Small intestine (tissue), 7 donors: ENCODE measurements around the gene TMEM89. TPM values are rescaled to one million over a fixed set of nuclear protein-coding genes. Genes with fewer than 3 reads are reported as not detected.

Experiments
- DNase-seq, 2 donors: peaks; one replicate each; pipeline versions ENCODE4 v3.0.0 to v3.0.0-alpha.2; 2013
- FAIRE-seq: peaks from 2 replicates; lab custom pipeline; 2012; peaks lifted over from hg19 to GRCh38; lab: Jason Lieb, UNC
- H3K27ac ChIP-seq, 3 donors: one replicate each; pipeline ENCODE4 v1.5.1; 2013; ENCODE audit warnings: low read length in 2 of 3, mild to moderate bottlenecking in 2 of 3, control low read depth in 1 of 3, inconsistent platforms in 1 of 3, low read depth in 1 of 3, moderate library complexity in 1 of 3
- H3K27me3 ChIP-seq, 3 donors: one replicate each; pipeline ENCODE4 v1.6.1; 2013; ENCODE audit warnings: low read length in 3 of 3, inconsistent platforms in 1 of 3; ENCODE audit not compliant: control insufficient read depth in 3 of 3, insufficient read depth in 3 of 3
- H3K36me3 ChIP-seq, 3 donors: one replicate each; pipeline ENCODE4 v1.6.1; 2013; ENCODE audit warnings: low read length in 3 of 3, inconsistent platforms in 1 of 3, low read depth in 1 of 3, mild to moderate bottlenecking in 1 of 3, moderate library complexity in 1 of 3; ENCODE audit not compliant: control insufficient read depth in 3 of 3, insufficient read depth in 2 of 3
- H3K4me1 ChIP-seq, 3 donors: one replicate each; pipeline ENCODE4 v1.6.1; 2013; ENCODE audit warnings: low read length in 2 of 3, inconsistent platforms in 1 of 3, low read depth in 1 of 3, mild to moderate bottlenecking in 1 of 3, moderate library complexity in 1 of 3; ENCODE audit not compliant: control insufficient read depth in 3 of 3, insufficient read depth in 2 of 3
- H3K4me3 ChIP-seq, 3 donors: one replicate each; pipeline ENCODE4 v1.5.1; 2013; ENCODE audit warnings: low read length in 3 of 3, control low read depth in 1 of 3, inconsistent platforms in 1 of 3, low read depth in 1 of 3, mild to moderate bottlenecking in 1 of 3, moderate library complexity in 1 of 3
- H3K9me3 ChIP-seq, 2 donors: one replicate each; pipeline ENCODE4 v1.6.1; 2013; ENCODE audit warnings: low read depth in 1 of 2, low read length in 1 of 2; ENCODE audit not compliant: control insufficient read depth in 2 of 2, insufficient read depth in 1 of 2
- WGBS, 3 donors: extraction: QIAGEN DNeasy Blood & Tissue Kit; methylation state at CpG; one replicate each; pipeline ENCODE4 v1.1.7; 2013; 5-methylcytosine and 5-hydroxymethylcytosine counted together
- polyA plus RNA-seq, 4 donors: library from polyadenylated mRNA; stranded (reverse) in 3 of 4; unstranded in 1 of 4; fragments of 200-250 nt in 3 of 4; fragments of 120-200 nt in 1 of 4; gene quantifications; one replicate each; pipeline versions ENCODE4 v1.2.1 to v1.2.3, GENCODE V29; 2013
- donor health status: healthy with polysubstance abuse.
- donor health status: control.
- donor health status: control.
- donor health status: Bipolar disorder and iron deficiency.
- donor health status: healthy.

Gene TMEM89
- polyA plus RNA-seq, 4 donors, result 0.21 to 0.24 TPM; not detected in 2

DNA sequence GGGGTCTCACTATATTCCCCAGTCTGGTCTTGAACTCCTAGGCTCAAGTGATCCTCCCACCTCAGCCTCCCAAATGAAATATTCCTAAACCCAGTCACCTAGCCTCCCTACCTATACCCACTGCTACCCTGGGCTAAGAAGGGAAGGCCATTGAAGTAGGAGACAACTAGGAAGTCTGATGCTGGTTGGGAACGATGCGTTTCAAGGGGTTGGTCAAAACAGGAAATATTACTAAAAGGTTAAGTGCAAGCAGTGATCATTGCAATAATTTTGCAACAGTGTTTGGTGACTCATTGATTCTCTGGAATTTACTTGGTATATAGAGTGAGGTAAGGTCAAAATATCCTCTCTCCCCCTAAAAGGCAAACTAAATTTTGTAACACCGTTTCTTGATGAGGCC is 7.5 kb downstream of the TMEM89 start:
- Histone ChIP-seq H3K27ac (no peak overlapping the region), H3K9me3 (peaks cover 0 to 25% of the 10 kb centered on the region in 2 donors), H3K36me3 (no peaks in the 10 kb centered on the region), H3K4me1 (peaks cover 0 to 8% (median 0%) of the 10 kb centered on the region in 3 donors), H3K4me3 (no peak overlapping the region), H3K27me3 (peaks cover 0 to 3% (median 0%) of the 10 kb centered on the region in 3 donors)
- DNase-seq (no peak), FAIRE-seq (no peak)
- 55 to 71% (median 58%) methylated on average over 3 of the region's 3 CpGs for WGBS, 3 donors

GRCh38 chr3:48612309-48612708 is 9.3 kb downstream of the TMEM89 start:
- peaks cover 0 to 7% (median 0%) of the 10 kb centered on the region in 3 donors for H3K36me3 ChIP-seq
- no peak for DNase-seq
- no peak for FAIRE-seq
- no peak overlapping the region for H3K27ac ChIP-seq
- H3K27me3 ChIP-seq, result peaks cover 0 to 3% (median 0%) of the 10 kb centered on the region in 3 donors
- H3K4me3 ChIP-seq, result no peak overlapping the region
- WGBS, 3 donors, result 51 to 64% (median 52%) methylated on average over 1 of the region's 1 CpG
- peaks cover 0 to 2% (median 0%) of the 10 kb centered on the region in 3 donors for H3K4me1 ChIP-seq
- H3K9me3 ChIP-seq, result peaks cover 0 to 15% of the 10 kb centered on the region in 2 donors

DNA sequence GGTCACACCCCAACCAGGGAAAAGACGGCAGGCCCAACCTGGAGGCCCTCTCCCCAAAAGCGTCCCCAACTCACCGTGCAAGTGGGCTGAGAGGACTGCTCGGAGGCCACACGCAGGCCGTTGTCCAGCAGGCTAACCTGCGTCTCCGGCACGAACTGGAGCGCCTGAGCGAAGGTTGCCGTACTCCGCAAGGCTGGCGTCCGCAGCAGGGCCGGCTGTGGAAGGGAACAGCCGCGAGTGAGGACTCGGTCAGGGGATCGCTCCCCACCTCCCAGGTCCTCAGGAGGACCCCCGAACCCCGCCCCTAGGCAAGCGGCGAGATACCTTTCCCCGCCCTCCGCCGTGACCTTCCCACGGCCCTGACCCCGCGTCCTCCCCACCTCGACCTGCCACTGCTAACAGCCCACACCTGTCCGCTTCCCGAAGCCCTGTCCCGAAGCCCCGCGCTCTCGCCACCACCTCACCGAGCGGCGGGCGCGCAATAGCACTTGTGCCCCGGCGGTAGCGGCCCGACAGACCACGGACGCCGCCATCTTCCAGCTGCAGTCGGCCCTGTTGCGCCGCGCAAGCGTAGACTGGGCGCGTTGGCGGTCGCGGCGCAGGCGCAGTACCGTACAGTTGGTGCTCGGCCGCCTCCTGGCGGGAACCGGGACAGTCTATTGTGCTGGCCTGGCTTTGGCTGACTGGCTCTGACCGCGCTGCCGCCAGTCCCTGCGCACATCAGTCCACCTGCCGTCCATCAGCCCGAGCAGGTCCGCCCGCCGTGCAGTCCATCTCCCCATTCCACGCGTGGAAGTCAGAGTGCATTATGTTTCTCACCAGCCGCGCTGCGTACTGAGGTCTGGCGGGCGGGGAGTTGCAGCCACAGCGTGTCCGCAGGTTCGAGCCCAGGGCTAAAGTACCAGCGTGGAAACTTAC is 12.2 kb downstream of the TMEM89 start, which contains the start of gene UQCRC1:
TSS of gene UQCRC1 (minus strand) at position 559 of the 918 bp plus-strand sequence. CDS start at position 533, 26 bp downstream.
- Histone ChIP-seq H3K9me3 (no peaks in the 10 kb centered on the region), H3K4me1 (peaks cover 0 to 2% (median 0%) of the 10 kb centered on the region in 3 donors), H3K36me3 (peaks cover 8 to 30% (median 10%) of the 10 kb centered on the region in 3 donors), H3K4me3 (peak within 1 kb of the TSS; percentile 85 to 97 (median 90)), H3K27me3 (peaks cover 0 to 3% (median 0%) of the 10 kb centered on the region in 3 donors), H3K27ac (peak within 1 kb of the TSS; percentile 61 to 85 (median 81))
- DNase-seq, result peak; percentile 91 to 97
- WGBS, 3 donors, result 2 to 4% (median 2%) methylated on average over 69 to 86 of the region's 86 CpGs
- FAIRE-seq, result no peak

- 92 to 96% (median 95%) methylated on average over 5 of the region's 5 CpGs for WGBS, 3 donors
- Histone ChIP-seq H3K27me3 (peaks cover 0 to 3% (median 0%) of the 10 kb centered on the region in 3 donors), H3K4me1 (peaks cover 0 to 2% (median 0%) of the 10 kb centered on the region in 3 donors), H3K9me3 (no peaks in the 10 kb centered on the region), H3K36me3 (peaks cover 15 to 49% (median 26%) of the 10 kb centered on the region in 3 donors), H3K4me3 (no peak overlapping the region), H3K27ac (no peak overlapping the region)
- FAIRE-seq (no peak), DNase-seq (no peak)
Measured at GRCh38 chr3:48607519-48607918, 14.1 kb downstream of the TMEM89 start.

DNA sequence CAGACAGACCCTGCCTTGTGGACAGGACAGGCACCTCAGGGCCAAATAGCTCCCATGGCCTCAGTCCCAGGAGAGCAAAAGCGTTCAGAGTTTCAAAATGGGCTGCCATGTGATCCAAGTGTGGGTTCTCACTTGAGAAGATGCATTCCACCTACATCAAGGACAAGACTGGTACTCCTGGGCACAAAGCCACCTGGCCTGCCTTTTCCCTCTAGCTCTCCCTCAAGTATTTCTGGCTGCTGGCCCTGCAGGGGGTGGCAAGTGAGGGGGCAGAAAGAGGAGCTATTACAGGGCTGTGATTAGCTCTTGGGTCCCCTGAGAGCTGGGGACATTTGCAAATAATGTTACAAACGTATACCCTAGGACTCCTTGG is 20.0 kb downstream of the TMEM89 start:
- H3K4me3 ChIP-seq, result no peak overlapping the region
- no peak overlapping the region for H3K27ac ChIP-seq
- H3K9me3 ChIP-seq, result no peaks in the 10 kb centered on the region
- no peaks in the 10 kb centered on the region for H3K27me3 ChIP-seq
- FAIRE-seq (no peak), DNase-seq (no peak)
- H3K4me1 ChIP-seq, result no peaks in the 10 kb centered on the region
- H3K36me3 ChIP-seq, result peaks cover 20 to 98% (median 51%) of the 10 kb centered on the region in 3 donors
- WGBS, 3 donors, result 75 to 92% (median 80%) methylated on average over 2 of the region's 2 CpGs

DNA sequence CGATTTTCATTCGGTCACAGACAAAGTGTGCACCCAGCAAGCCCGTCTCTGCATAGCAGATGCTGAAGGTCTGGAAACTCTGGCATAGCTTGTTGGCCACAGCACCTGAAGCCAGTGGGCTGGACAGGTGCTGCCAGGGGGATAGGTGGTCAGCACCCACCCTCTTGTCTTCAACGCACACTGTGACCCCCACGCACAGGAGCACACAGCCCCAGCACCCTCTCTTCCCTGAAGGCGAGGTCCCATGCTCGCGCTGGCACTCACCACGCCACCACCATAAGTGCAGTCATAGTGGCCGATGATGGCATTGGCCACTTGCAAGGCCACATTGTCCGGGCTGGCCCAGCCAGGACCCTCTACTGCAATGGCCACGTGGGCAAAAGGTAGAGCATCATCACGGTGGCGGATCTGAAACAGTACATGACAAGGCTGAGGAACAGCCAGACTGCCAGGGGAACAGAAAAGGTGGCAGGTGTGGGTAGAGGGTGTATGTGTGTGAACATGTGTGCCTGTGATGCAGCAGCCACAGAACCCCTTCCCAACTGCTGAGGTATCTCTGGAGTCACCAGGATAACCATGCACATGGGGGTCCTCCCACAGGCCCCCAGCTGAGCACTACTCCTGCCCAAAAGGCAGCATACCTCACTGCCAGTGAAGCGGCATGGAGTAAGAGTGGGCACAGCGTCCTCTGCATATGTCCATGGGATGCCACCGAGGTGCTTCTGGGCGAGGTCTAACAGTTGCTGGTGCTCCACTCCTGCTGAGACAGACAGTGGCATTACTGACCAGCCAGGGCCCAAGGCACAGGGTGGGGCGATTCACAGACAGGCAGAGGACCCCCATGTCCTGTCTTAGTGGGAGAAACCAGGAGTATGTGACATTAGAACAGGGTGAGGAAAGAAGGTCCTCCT is 20.6 kb downstream of the TMEM89 start:
- Histone ChIP-seq H3K36me3 (peaks cover 20 to 95% (median 51%) of the 10 kb centered on the region in 3 donors), H3K27me3 (no peaks in the 10 kb centered on the region), H3K9me3 (no peaks in the 10 kb centered on the region), H3K4me1 (peaks cover 0 to under 1% (median 0%) of the 10 kb centered on the region in 3 donors), H3K27ac (no peak overlapping the region), H3K4me3 (no peak overlapping the region)
- FAIRE-seq, result no peak
- no peak for DNase-seq
- 94 to 96% (median 95%) methylated on average over 19 of the region's 19 CpGs for WGBS, 3 donors

DNA sequence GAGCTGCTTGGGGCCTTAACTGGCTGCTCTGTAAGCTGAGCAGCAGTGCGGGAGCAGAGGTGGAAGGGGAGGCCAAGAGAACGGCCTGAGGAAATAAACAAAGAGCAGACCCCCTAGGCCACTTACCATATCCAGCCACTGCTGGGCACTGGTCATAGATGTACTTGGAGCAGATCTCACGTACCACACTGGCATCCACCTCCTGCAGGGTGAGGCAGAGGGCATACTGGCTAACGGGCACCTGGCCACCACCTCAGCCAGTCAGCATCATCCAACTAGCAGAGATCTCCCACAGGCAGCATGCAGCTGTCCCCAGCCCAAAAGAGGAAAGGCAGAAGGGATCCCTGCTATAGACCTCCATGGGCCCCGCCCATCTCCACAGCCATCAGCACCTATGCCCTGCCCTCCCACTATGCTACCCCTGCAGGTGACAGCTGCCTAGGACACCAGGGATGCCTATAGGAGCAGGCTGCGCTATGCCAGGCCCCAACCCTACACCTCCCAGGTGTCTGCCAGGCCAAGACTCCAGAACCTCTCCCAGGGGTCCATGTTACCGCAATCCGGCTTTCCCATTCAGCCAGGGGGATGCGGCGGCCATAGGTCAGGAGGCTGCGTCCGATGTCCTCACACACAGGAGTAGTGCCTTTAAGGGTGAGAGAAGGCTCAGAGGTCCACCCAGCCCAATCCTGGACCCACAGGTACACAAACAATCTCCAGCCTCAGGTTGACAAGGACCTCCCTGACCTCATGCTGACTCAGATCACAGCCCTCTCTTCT is 21.9 kb downstream of the TMEM89 start:
- no peak overlapping the region for H3K27ac ChIP-seq
- WGBS, 3 donors, result 93 to 97% (median 94%) methylated on average over 12 of the region's 12 CpGs
- H3K27me3 ChIP-seq, result peaks cover 0 to 3% (median 1%) of the 10 kb centered on the region in 3 donors

More for the DNA sequence above, 21.9 kb downstream of the TMEM89 start:
- Histone ChIP-seq H3K36me3 (peaks cover 14 to 82% (median 45%) of the 10 kb centered on the region in 3 donors), H3K9me3 (no peaks in the 10 kb centered on the region), H3K4me3 (no peak overlapping the region), H3K4me1 (peaks cover 0 to 13% (median 0%) of the 10 kb centered on the region in 3 donors)
- FAIRE-seq, result no peak
- no peak for DNase-seq
